NCI-H2171 treated with DMSO at 0.1 percent for 48 hours (cell line): ENCODE measurements around the gene SPATA31C2.
"Not testable (repeated sequence)": the region's sequence is repeated elsewhere in the genome, so short reads cannot be mapped to it uniquely, and the experiment has no call there.

Experiments used
- DNase-seq: peaks from one replicate; lab custom pipeline; 2025; lab: John Stamatoyannopoulos, UW

Gene SPATA31C2

GRCh38 chr9:88138375-88138774, at the start of gene SPATA31C2:
Gene SPATA31C2, minus strand, starts transcription at chr9:88138475. Its CDS starts 29 bp downstream, at chr9:88138446.
- not testable (repeated sequence) for DNase-seq

- no peak for DNase-seq
These were observed 49.4 kb upstream of the SPATA31C2 start for GRCh38 chr9:88187631-88188030.

- DNase-seq = no peak
These were observed 48.3 kb upstream of the SPATA31C2 start for GRCh38 chr9:88186495-88187110.

GRCh38 chr9:88184976-88185375, 46.7 kb upstream of the SPATA31C2 start:
- DNase-seq = no peak

- DNase-seq = no peak
These were observed 45.7 kb upstream of the SPATA31C2 start for GRCh38 chr9:88183798-88184495.

- no peak for DNase-seq
These were observed 44.2 kb upstream of the SPATA31C2 start for GRCh38 chr9:88182501-88182900.

GRCh38 chr9:88180081-88180765, 41.9 kb upstream of the SPATA31C2 start:
- DNase-seq = no peak

GRCh38 chr9:88179062-88179521, 40.8 kb upstream of the SPATA31C2 start:
- DNase-seq = no peak

- no peak for DNase-seq
These were observed 40.4 kb upstream of the SPATA31C2 start for GRCh38 chr9:88178641-88179040.

GRCh38 chr9:88177371-88177770, 39.1 kb upstream of the SPATA31C2 start:
- no peak for DNase-seq

GRCh38 chr9:88174324-88174723, 36.0 kb upstream of the SPATA31C2 start:
- DNase-seq = no peak

GRCh38 chr9:88173378-88173999, 35.2 kb upstream of the SPATA31C2 start:
- DNase-seq = peak; percentile 60

GRCh38 chr9:88169700-88170099, 31.4 kb upstream of the SPATA31C2 start:
- no peak for DNase-seq

GRCh38 chr9:88168564-88168963, 30.3 kb upstream of the SPATA31C2 start:
- no peak for DNase-seq

GRCh38 chr9:88166660-88167059, 28.4 kb upstream of the SPATA31C2 start:
- no peak for DNase-seq

- no peak for DNase-seq
These were observed 26.6 kb upstream of the SPATA31C2 start for GRCh38 chr9:88164850-88165249.

- DNase-seq = peak; percentile 6
These were observed 22.9 kb upstream of the SPATA31C2 start for GRCh38 chr9:88161144-88161543.

- no peak for DNase-seq
These were observed 5.8 kb upstream of the SPATA31C2 start for GRCh38 chr9:88143957-88144625.

- no peak for DNase-seq
These were observed 4.9 kb upstream of the SPATA31C2 start for GRCh38 chr9:88143179-88143578.

- DNase-seq = not testable (repeated sequence)
These were observed 4.7 kb downstream of the SPATA31C2 start for GRCh38 chr9:88133552-88133951.

- not testable (repeated sequence) for DNase-seq
These were observed 8.7 kb downstream of the SPATA31C2 start for GRCh38 chr9:88129556-88129955.
